Measurements from ENCODE around the gene ST3GAL6.

ST3GAL6 gene, protein sequence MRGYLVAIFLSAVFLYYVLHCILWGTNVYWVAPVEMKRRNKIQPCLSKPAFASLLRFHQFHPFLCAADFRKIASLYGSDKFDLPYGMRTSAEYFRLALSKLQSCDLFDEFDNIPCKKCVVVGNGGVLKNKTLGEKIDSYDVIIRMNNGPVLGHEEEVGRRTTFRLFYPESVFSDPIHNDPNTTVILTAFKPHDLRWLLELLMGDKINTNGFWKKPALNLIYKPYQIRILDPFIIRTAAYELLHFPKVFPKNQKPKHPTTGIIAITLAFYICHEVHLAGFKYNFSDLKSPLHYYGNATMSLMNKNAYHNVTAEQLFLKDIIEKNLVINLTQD

DNA sequence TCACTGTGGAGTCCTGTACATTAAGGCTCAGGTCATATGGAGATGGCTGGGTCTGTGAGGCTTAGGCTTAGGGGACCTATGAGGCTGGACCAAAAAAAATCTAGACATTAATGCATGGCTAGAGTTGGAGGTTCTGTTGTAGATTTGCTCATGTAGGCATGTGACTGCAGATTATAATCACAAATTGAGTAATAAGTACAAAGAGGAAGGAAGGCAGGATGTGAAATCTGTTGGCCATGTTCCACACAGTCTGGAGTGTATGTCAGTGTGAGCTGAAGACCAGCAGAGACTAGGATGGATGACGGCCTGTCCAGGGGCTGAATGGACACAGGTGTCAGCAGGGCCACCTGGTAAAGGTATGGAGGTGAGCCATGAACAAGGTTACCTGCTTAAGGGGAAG, at the start of gene ST3GAL6:
Gene ST3GAL6, plus strand, starts transcription at position 265 of the 400 bp plus-strand sequence. CDS start 5,101 bp downstream, outside the sequence.
- H3K4me3 ChIP-seq (ENCODE audit: low read depth, low read length) = no peak within 1 kb of the TSS
- TF ChIP-seq, protein P1, sequence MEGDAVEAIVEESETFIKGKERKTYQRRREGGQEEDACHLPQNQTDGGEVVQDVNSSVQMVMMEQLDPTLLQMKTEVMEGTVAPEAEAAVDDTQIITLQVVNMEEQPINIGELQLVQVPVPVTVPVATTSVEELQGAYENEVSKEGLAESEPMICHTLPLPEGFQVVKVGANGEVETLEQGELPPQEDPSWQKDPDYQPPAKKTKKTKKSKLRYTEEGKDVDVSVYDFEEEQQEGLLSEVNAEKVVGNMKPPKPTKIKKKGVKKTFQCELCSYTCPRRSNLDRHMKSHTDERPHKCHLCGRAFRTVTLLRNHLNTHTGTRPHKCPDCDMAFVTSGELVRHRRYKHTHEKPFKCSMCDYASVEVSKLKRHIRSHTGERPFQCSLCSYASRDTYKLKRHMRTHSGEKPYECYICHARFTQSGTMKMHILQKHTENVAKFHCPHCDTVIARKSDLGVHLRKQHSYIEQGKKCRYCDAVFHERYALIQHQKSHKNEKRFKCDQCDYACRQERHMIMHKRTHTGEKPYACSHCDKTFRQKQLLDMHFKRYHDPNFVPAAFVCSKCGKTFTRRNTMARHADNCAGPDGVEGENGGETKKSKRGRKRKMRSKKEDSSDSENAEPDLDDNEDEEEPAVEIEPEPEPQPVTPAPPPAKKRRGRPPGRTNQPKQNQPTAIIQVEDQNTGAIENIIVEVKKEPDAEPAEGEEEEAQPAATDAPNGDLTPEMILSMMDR (IDR thresholded peaks at IDR 0.05; ENCODE audit: low read depth, low read length) = no peak

DNA sequence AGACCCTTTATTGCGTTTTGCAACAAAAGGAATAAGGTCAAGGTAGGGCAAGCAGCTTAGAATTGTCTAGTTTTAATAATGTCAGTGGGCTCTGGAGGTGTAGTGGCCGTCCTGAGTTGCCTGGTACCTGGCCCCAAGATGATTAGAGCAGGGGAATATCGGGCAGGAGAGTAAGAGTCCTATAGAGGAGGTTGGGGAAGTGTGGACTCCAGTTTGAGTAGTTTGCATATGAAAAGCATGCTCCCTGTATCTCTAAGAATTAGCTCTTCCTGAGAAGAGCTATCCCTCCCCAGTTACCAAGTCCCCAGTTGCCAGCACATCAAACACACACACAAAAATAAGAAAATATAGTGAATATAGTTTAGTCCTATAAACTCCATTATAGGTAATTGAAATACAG, 49.2 kb upstream of the ST3GAL6 start:
- TF ChIP-seq, protein P1 (IDR thresholded peaks at IDR 0.05; ENCODE audit: low read depth, low read length) = no peak
- no peak overlapping the region for H3K4me3 ChIP-seq (ENCODE audit: low read depth, low read length)

DNA sequence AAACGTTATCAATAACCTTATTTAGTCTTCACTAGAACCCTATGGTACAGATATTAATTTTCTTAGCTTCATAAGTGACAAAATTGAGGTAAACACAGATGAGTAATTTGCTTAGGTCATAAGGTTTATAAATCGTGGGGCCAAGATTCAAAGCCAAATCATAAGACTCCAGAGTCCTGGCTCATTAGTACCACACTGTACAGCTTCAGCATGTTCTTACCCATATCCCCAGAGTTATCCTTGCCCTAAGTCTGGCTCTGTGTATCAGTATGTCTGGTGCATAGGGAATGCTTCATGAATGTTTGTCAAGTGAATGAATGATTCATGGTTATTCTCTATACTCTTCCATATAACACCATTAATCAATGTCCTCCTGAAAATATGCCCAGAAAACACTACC, 45.6 kb upstream of the ST3GAL6 start:
- H3K4me3 ChIP-seq (ENCODE audit: low read depth, low read length) = no peak overlapping the region
- TF ChIP-seq, protein P1 (IDR thresholded peaks at IDR 0.05; ENCODE audit: low read depth, low read length) = no peak

DNA sequence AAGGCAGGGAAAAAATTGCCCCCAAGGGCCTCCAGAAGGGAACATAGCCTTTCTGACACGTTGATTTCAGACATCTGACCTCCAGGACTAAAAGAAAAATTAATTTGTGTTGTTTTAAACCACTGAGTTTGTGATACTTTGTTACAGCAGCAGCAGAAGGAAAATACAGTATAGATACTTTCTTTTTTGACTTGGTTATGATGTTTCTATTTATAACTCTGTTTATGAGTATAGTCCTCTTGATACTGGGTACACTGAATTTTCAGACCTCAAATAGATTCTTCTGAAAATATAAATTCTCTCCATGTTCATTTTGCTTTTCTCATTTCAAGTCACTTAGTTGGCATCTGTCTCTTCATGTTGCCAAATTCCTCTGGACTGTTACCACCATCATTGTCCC, 44.4 kb upstream of the ST3GAL6 start:
- TF ChIP-seq, protein P1 (IDR thresholded peaks at IDR 0.05; ENCODE audit: low read depth, low read length) = no peak
- no peak overlapping the region for H3K4me3 ChIP-seq (ENCODE audit: low read depth, low read length)

DNA sequence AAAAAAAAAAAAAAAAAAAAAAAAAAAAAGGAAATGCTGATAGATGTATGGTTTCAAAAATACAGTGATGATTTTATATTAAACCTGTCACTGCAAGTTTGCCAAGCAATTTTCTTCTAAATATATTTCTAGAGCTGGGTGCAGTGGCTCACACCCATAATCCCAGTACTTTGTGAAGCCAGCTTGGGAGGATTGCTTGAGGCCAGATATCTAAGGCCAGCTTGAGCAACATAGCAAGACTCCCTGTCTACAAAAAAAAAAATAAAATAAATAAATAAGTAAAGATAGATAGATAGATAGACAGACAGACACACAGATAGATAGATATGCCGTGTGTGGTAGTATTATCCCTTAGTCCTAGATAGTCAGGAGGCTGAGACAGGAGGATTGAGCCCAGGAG, 41.4 kb upstream of the ST3GAL6 start:
- no peak overlapping the region for H3K4me3 ChIP-seq (ENCODE audit: low read depth, low read length)
- TF ChIP-seq, protein P1 (IDR thresholded peaks at IDR 0.05; ENCODE audit: low read depth, low read length) = no peak

DNA sequence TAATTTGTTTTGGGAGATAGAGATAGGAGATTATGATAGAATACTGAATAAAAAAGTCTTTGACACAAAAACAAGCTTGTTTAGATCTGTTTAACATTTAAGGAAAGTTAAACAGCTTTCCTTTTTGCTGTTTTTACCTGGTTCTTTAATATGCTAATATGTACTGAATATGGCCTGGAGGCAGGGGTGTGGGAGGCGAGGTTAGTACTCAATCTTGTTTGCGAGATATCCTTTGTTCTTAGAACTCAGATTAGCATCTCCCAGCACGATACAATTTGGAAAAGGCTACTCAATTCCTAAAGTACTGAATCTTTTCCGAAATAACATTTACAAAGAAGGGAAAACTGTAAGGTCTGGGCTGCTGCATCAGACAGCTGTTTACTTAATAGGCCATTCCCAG, 40.8 kb upstream of the ST3GAL6 start:
- no peak overlapping the region for H3K4me3 ChIP-seq (ENCODE audit: low read depth, low read length)
- TF ChIP-seq, protein P1 (IDR thresholded peaks at IDR 0.05; ENCODE audit: low read depth, low read length) = no peak

DNA sequence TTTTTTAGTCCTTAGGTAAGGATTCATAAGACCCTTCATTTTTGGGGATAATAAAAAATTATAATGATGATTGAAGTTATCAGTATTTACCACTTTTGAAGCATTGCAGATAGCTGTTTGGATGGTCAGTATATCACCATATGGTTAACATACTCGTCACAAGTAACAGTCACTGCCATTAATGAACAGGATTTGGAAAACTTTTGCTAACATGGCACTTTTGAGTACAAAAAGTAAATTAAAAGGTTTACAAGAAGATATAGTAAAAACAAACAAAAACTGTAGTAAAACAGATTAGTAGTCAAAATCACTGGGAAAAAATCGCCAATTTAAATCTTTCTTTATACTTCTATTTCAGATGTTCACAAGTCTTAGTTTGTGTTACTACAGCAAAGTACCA, 37.8 kb upstream of the ST3GAL6 start:
- no peak overlapping the region for H3K4me3 ChIP-seq (ENCODE audit: low read depth, low read length)
- TF ChIP-seq, protein P1 (IDR thresholded peaks at IDR 0.05; ENCODE audit: low read depth, low read length) = no peak
